OCI-LY1 (cell line): ENCODE data around the gene CFAP43.

ENCODE experiments used
- H2AFZ ChIP-seq: fragments of 200-600 bp; sonication (generic), shearing (Covaris generic); 2 replicates; pipeline ENCODE4 v1.6.0; 2014; ENCODE audit warnings: antibody characterized with exemption, mild to moderate bottlenecking, low read length
- H3F3A ChIP-seq: fragments of 200-600 bp; sonication (generic), shearing (Covaris generic); 2 replicates; pipeline ENCODE4 v1.6.0; 2014; ENCODE audit warnings: mild to moderate bottlenecking, antibody characterized with exemption, low read length, moderate library complexity; ENCODE audit not compliant: insufficient read depth
- H3K27ac ChIP-seq: fragments of 200-600 bp; sonication (generic); 2 replicates; pipeline ENCODE4 v1.5.1; 2014; ENCODE audit warnings: low read length, mixed run types, mild to moderate bottlenecking, low read depth; ENCODE audit not compliant: poor library complexity, severe bottlenecking
- H3K27me3 ChIP-seq: fragments of 200-600 bp; sonication (generic); 2 replicates; pipeline ENCODE4 v1.6.0; 2014; ENCODE audit warnings: antibody characterized with exemption, mild to moderate bottlenecking, low read length, moderate library complexity; ENCODE audit not compliant: insufficient read depth
- H3K36me3 ChIP-seq: fragments of 200-600 bp; sonication (generic); 2 replicates; pipeline ENCODE4 v1.6.1; 2014; ENCODE audit warnings: mild to moderate bottlenecking, antibody characterized with exemption, low read length, moderate library complexity, mixed read lengths; ENCODE audit not compliant: insufficient read depth
- H3K4me1 ChIP-seq: fragments of 200-600 bp; sonication (generic); 2 replicates; pipeline ENCODE4 v1.5.1; 2014; ENCODE audit warnings: mild to moderate bottlenecking, low read length, moderate library complexity; ENCODE audit not compliant: insufficient read depth, severe bottlenecking
- H3K4me2 ChIP-seq: fragments of 200-600 bp; sonication (generic), shearing (Covaris generic); 2 replicates; pipeline ENCODE4 v1.6.1; 2014; ENCODE audit warnings: low read length
- H3K4me3 ChIP-seq: fragments of 200-600 bp; sonication (generic); 2 replicates; pipeline ENCODE4 v1.5.1; 2014; ENCODE audit warnings: low read length, low read depth, mild to moderate bottlenecking, mixed read lengths; ENCODE audit not compliant: poor library complexity, severe bottlenecking
- H3K79me2 ChIP-seq: fragments of 200-600 bp; shearing (Covaris generic); 2 replicates; pipeline ENCODE4 v1.6.1; 2016; ENCODE audit warnings: mixed run types, low read length, mixed read lengths; ENCODE audit not compliant: insufficient read depth
- H3K9ac ChIP-seq: fragments of 200-600 bp; sonication (generic), shearing (Covaris generic); 2 replicates; pipeline ENCODE4 v1.6.1; 2014; ENCODE audit warnings: mild to moderate bottlenecking, low read length, mixed read lengths
- H3K9me2 ChIP-seq: fragments of 200-600 bp; sonication (generic), shearing (Covaris generic); 2 replicates; pipeline ENCODE4 v1.6.1; 2014; ENCODE audit warnings: low read depth, mild to moderate bottlenecking, low read length, mixed read lengths
- H3K9me3 ChIP-seq: fragments of 200-600 bp; shearing (Covaris generic); 2 replicates; pipeline ENCODE4 v1.6.1; 2014; ENCODE audit warnings: low read length, mixed read lengths
- H4K20me1 ChIP-seq: fragments of 200-600 bp; sonication (generic), shearing (Covaris generic); 2 replicates; pipeline ENCODE4 v1.6.0; 2016; ENCODE audit warnings: mild to moderate bottlenecking, low read length; ENCODE audit not compliant: insufficient read depth
- EZH2 ChIP-seq: fragments of 200-600 bp; sonication (generic), shearing (Covaris generic); IDR thresholded peaks from 2 replicates; pipeline ENCODE4 v1.8.0; 2017; ENCODE audit warnings: borderline replicate concordance, mixed run types, mild to moderate bottlenecking, antibody characterized with exemption, low read length, moderate library complexity, mixed read lengths
- TF ChIP-seq, protein P1 (sequence below): fragments of 200-600 bp; sonication (generic), shearing (Covaris generic); IDR thresholded peaks from 2 replicates; pipeline ENCODE4 v1.5.1; 2017; ENCODE audit warnings: mild to moderate bottlenecking, antibody characterized with exemption, low read length, moderate library complexity, mixed read lengths

CFAP43 gene

DNA sequence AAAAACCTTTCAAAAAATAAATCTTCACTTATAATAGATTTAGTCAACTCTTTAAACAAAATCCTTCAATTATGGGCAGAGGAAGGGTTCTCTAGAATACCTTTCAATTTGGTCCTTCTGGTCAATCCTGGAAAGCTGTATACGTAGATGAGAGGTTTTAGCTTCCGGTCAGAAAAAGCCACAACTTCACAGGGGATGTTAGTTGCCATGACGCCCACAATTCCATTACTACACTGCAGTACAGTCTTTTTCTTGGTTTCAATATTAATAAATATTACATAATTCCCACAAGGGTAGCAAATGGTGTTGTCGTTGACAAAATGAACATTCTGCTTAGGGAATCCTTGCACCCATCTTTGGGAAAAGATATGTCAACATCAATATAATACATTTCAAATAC, 1.7 kb downstream of the CFAP43 start:
- H3K4me3 ChIP-seq: no peak overlapping the region
- H2AFZ ChIP-seq: no peak overlapping the region
- H3K27me3 ChIP-seq: no peaks in the 10 kb centered on the region
- H4K20me1 ChIP-seq: no peaks in the 10 kb centered on the region
- H3K9me3 ChIP-seq: peaks cover 5% of the 10 kb centered on the region; the same call in 1 of the 2 replicates
- no peaks in the 10 kb centered on the region for H3K9me2 ChIP-seq
- H3K79me2 ChIP-seq: no peaks in the 10 kb centered on the region
- TF ChIP-seq, protein P1, sequence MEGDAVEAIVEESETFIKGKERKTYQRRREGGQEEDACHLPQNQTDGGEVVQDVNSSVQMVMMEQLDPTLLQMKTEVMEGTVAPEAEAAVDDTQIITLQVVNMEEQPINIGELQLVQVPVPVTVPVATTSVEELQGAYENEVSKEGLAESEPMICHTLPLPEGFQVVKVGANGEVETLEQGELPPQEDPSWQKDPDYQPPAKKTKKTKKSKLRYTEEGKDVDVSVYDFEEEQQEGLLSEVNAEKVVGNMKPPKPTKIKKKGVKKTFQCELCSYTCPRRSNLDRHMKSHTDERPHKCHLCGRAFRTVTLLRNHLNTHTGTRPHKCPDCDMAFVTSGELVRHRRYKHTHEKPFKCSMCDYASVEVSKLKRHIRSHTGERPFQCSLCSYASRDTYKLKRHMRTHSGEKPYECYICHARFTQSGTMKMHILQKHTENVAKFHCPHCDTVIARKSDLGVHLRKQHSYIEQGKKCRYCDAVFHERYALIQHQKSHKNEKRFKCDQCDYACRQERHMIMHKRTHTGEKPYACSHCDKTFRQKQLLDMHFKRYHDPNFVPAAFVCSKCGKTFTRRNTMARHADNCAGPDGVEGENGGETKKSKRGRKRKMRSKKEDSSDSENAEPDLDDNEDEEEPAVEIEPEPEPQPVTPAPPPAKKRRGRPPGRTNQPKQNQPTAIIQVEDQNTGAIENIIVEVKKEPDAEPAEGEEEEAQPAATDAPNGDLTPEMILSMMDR: no peak
- TF ChIP-seq EZH2: no peak
- H3F3A ChIP-seq: no peaks in the 10 kb centered on the region; the same call in 1 of the 2 replicates
- H3K4me2 ChIP-seq: no peak overlapping the region
- no peaks in the 10 kb centered on the region for H3K36me3 ChIP-seq
- H3K27ac ChIP-seq: no peak overlapping the region
- no peaks in the 10 kb centered on the region for H3K4me1 ChIP-seq
- H3K9ac ChIP-seq: no peak overlapping the region

DNA sequence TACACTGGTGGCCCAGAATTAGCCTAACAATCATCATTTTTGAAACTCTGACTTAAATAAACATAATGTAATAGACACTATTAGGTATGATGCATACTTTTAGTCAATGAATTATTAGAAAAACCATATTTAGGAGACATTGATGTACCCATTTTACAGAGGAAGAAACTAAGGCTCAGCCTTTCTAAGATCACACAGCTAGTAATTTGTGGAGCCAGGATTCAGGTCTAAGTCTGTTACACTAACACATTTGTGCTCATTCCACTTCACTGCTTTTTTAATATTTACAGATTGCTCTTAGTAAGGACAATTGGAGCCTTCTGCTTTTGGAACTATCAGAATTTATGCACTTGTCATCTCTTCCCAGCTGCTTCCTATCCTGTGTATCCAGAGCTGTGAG, 8.9 kb downstream of the CFAP43 start:
- 0 out of 2 replicates have a peak, but pooled peaks cover 5% of the 10 kb centered on the region for H3K27me3 ChIP-seq
- no peak overlapping the region for H3K4me2 ChIP-seq
- H3K27ac ChIP-seq: no peak overlapping the region
- H3F3A ChIP-seq: no peaks in the 10 kb centered on the region
- H3K9me2 ChIP-seq: no peaks in the 10 kb centered on the region
- H3K79me2 ChIP-seq: no peaks in the 10 kb centered on the region
- H3K9ac ChIP-seq: no peak overlapping the region
- H4K20me1 ChIP-seq: no peaks in the 10 kb centered on the region
- no peaks in the 10 kb centered on the region for H3K36me3 ChIP-seq
- H3K9me3 ChIP-seq: no peaks in the 10 kb centered on the region
- H3K4me1 ChIP-seq: no peaks in the 10 kb centered on the region
- H2AFZ ChIP-seq: no peak overlapping the region
- H3K4me3 ChIP-seq: no peak overlapping the region
- TF ChIP-seq, protein P1: no peak
- no peak for TF ChIP-seq EZH2

DNA sequence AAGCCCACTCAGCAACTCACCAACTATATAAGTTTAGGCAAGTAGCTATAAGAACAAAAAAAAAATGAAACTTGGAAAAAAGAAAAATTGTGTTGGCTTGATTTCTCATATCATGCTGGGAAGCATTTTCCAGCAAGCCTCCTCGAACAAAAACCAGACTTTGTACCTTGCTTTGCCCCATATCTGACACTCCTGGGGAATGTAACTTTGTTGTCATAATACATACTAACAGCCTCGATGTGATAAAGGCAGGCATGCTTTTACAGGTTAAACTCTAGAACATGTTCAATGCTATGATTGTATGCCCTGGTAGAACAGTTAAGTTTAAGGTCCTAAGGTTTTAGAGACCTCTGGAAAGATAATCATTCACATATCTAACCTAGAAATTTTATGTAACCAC, 11.6 kb downstream of the CFAP43 start:
- H3K27ac ChIP-seq: no peak overlapping the region
- no peak overlapping the region for H2AFZ ChIP-seq
- no peaks in the 10 kb centered on the region for H3K36me3 ChIP-seq
- H3K79me2 ChIP-seq: no peaks in the 10 kb centered on the region
- H3F3A ChIP-seq: no peaks in the 10 kb centered on the region
- H3K9me3 ChIP-seq: no peaks in the 10 kb centered on the region
- no peak for TF ChIP-seq EZH2
- TF ChIP-seq, protein P1: no peak
- H4K20me1 ChIP-seq: no peaks in the 10 kb centered on the region
- H3K27me3 ChIP-seq: peaks cover 5% of the 10 kb centered on the region; the same call in 1 of the 2 replicates
- no peaks in the 10 kb centered on the region for H3K9me2 ChIP-seq
- H3K9ac ChIP-seq: no peak overlapping the region
- H3K4me1 ChIP-seq: no peaks in the 10 kb centered on the region
- no peak overlapping the region for H3K4me2 ChIP-seq
- no peak overlapping the region for H3K4me3 ChIP-seq
